ENCODE data around the gene XG. TPM values are rescaled to one million over a fixed set of nuclear protein-coding genes. Genes with fewer than 3 reads are reported as not detected.
A peak's percentile ranks its signal among the peaks of the same experiment; 100 is the strongest.

The XG gene
- total and polyA plus RNA-seq, 2 of the 8 experiments (the other 6 are each of a cell fraction or from before 2014, with no cell fraction given), result 0.33 to 0.78 TPM

DNA sequence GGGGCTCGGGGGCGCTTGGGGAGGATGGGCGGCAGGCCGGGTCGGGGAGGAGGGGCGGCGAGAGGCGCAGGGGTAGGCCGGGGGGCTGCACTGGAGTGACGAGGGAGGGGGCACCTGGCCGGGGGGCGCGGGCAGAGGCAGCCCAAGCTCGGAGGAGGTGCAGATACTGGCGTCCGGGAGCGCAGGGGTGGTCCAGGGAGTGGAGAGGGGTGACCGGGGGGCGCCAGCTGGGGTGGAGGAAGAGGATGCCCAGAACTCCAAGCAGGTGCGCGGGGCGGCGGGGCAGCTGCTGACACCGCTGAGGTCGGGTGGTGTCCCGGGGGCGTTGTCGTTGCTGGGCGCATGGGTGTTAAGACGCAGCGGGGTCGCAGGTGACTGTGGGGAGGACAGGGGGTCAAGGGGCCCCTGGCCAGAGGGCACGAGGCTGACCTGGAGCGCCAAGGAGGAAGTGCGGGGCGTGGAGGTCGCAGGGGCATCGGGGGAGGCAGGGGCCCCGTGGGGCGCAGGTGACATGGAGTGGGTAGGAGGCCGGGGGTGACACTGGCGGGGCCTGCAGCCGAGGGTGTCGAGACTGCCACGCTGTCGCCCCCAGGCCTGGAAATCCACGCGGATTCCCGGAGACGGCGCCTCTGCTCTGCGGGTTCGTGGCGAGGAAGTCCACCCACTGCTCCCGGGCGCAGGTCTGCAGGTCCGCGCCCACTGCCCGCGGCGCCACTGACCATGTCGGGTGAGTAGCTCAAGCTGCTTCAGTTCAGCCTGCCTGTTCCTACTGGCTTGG, 77.8 kb downstream of the XG start:
- no peak for FAIRE-seq
- no peak overlapping the region for H2BK120ac ChIP-seq (replicated peaks; ENCODE audit: low read depth, low read length)
- TF ChIP-seq TAF7 (optimal IDR thresholded peaks at IDR 0.05; ENCODE audit: borderline replicate concordance, low read depth, low read length) (no peak), E2F6 (IDR thresholded peaks at IDR 0.05) (no peak)
- H2BK15ac ChIP-seq (ENCODE audit: low read length), result no peak overlapping the region
- H3K4me3 ChIP-seq (ENCODE audit: extremely low read depth in 1 of 4, insufficient read depth in 2 of 4, low read depth in 3 of 4, low read length in 4 of 4), result peak overlapping the region; percentile 26 to 75 (median 48)
- 0% methylated on average over 5 of the region's 62 CpGs; no CpG with 5 or more reads in 1 of the 2 experiments for WGBS, 2 experiments (ENCODE audit: extremely low coverage in 1 of 2, insufficient coverage in 1 of 2, insufficient read length in 1 of 2, insufficient replicate concordance in 2 of 2, low coverage in 1 of 2, low lambda C conversion rate in 2 of 2, missing lambda C conversion rate in 1 of 2)
- peak overlapping the region; percentile 62 to 65 for H3K4me2 ChIP-seq (ENCODE audit: insufficient read depth in 1 of 2, low read depth in 2 of 2, low read length in 2 of 2)
- H3K27ac ChIP-seq (ENCODE audit: low read depth, low read length), result no peak overlapping the region
- H4K91ac ChIP-seq (replicated peaks; ENCODE audit: insufficient read length, low read length), result no peak overlapping the region
- peaks cover 0 to 12% (median 4%) of the 10 kb centered on the region in 4 experiments; a peak in 3 of 8 replicates for H3K36me3 ChIP-seq (ENCODE audit: control insufficient read depth in 2 of 4, insufficient read depth in 4 of 4, low read length in 3 of 4)
- H3K4ac ChIP-seq (replicated peaks; ENCODE audit: insufficient read length, low read depth, low read length), result no peak overlapping the region
- no peak overlapping the region for H2BK12ac ChIP-seq (ENCODE audit: low read depth, low read length)
- H4K8ac ChIP-seq (ENCODE audit: extremely low read depth, insufficient read depth, low read length), result no peak overlapping the region; the same call in 1 of the 2 replicates
- peaks cover 0 to 4% (median 0%) of the 10 kb centered on the region in 4 experiments; a peak in 2 of 7 replicates for H3K27me3 ChIP-seq (replicated peaks in 1 of 4; ENCODE audit: control insufficient read depth in 3 of 4, extremely low read depth in 1 of 4, insufficient read depth in 3 of 4, low read length in 3 of 4)
- ChIA-PET CTCF (ENCODE audit: partially characterized antibody) (interaction anchor here (0.8 kb wide), 1 partner anchor 10 kb away, joined by 3 read pairs; no protein-coding TSS in a partner anchor), POLR2A (ENCODE audit: partially characterized antibody) (interaction anchor here (1.1 kb wide), 1 partner anchor 26 kb away, joined by 3 read pairs; no protein-coding TSS in a partner anchor)
- H3K9me3 ChIP-seq (ENCODE audit: insufficient read depth in 2 of 2, low read depth in 1 of 2, low read length in 1 of 2), result no peaks in the 10 kb centered on the region
- no peak overlapping the region for H3K9ac ChIP-seq (replicated peaks in 1 of 4; ENCODE audit: extremely low read depth in 1 of 4, low read depth in 3 of 4, low read length in 3 of 4)
- H2BK5ac ChIP-seq (ENCODE audit: low read depth, low read length), result no peak overlapping the region
- no peak overlapping the region for H3K56ac ChIP-seq (replicated peaks; ENCODE audit: insufficient read length, low read depth, low read length)
- H2BK20ac ChIP-seq (ENCODE audit: low read length), result no peak overlapping the region
- H3K79me1 ChIP-seq (ENCODE audit: low read depth, low read length), result no peaks in the 10 kb centered on the region
- no peak overlapping the region for H2AFZ ChIP-seq (ENCODE audit: low read length)
- no peak for DNase-seq (ENCODE audit: low read depth in 1 of 2, low spot score in 2 of 2)
- H2AK5ac ChIP-seq (ENCODE audit: low read depth, low read length), result no peak overlapping the region
- H3K23me2 ChIP-seq (ENCODE audit: low read depth, low read length), result peaks cover 9% of the 10 kb centered on the region; the same call in 1 of the 2 replicates
- H3K18ac ChIP-seq (ENCODE audit: extremely low read depth, low read length), result no peak overlapping the region; the same call in 1 of the 2 replicates
- H4K5ac ChIP-seq (ENCODE audit: insufficient read length, low read depth, low read length), result no peak overlapping the region
- peaks cover 0 to 25% of the 10 kb centered on the region in 2 experiments; a peak in 2 of 4 replicates for H3K79me2 ChIP-seq (ENCODE audit: control insufficient read depth in 1 of 2, insufficient read depth in 2 of 2, low read length in 2 of 2)
- H3K14ac ChIP-seq (ENCODE audit: insufficient read length), result no peak overlapping the region
- H4K20me1 ChIP-seq (replicated peaks in 1 of 2; ENCODE audit: control insufficient read depth in 1 of 2, insufficient read depth in 2 of 2, low read length in 2 of 2), result no peaks in the 10 kb centered on the region
- no peak overlapping the region for H3K23ac ChIP-seq (ENCODE audit: insufficient read length)
- peaks cover 0 to 5% (median 1%) of the 10 kb centered on the region in 4 experiments; a peak in 4 of 7 replicates for H3K4me1 ChIP-seq (replicated peaks in 1 of 4; ENCODE audit: control insufficient read depth in 3 of 4, insufficient read depth in 4 of 4, low read length in 3 of 4)
